ENCODE measurements around the gene SLC4A8. TPM values are rescaled to one million over a fixed set of nuclear protein-coding genes. Genes with fewer than 3 reads are reported as not detected.

The SLC4A8 gene
- total RNA-seq, 1 experiment from 2014 or later: 26.3 TPM

- WGBS (ENCODE audit: extremely low coverage, insufficient read length, low lambda C conversion rate): no CpG with 5 or more reads among the region's 11 CpGs
- Mint-ChIP-seq H3K4me3 (no peak overlapping the region), H3K4me1 (peaks cover 14 to 15% of the 10 kb centered on the region in 2 experiments), H3K36me3 (ENCODE audit: insufficient read depth in 1 of 3, low read depth in 3 of 3) (peaks cover 4 to 69% (median 55%) of the 10 kb centered on the region in 3 experiments), H3K27ac (peak overlapping the region in 1 of 3 experiments; percentile 42; a peak in 1 of 7 replicates), H3K27me3 (ENCODE audit: low read depth) (no peaks in the 10 kb centered on the region), H3K9me3 (no peaks in the 10 kb centered on the region)
- Histone ChIP-seq H4K91ac (ENCODE audit: insufficient read length, low read depth, low read length) (no peak overlapping the region), H3K79me1 (ENCODE audit: insufficient read depth, low read depth, low read length, poor library complexity, severe bottlenecking) (no peaks in the 10 kb centered on the region), H3K9me3 (ENCODE audit: control insufficient read depth, low read depth, low read length) (no peaks in the 10 kb centered on the region), H2AFZ (ENCODE audit: low read length) (no peak overlapping the region), H2BK5ac (ENCODE audit: insufficient read length, low read length) (no peak overlapping the region), H2BK120ac (ENCODE audit: low read depth, low read length, poor library complexity, severe bottlenecking) (no peak overlapping the region), H3K27ac (ENCODE audit: insufficient read length, low read depth, low read length) (no peak overlapping the region), H3K4ac (ENCODE audit: low read depth, low read length) (no peak overlapping the region), H3T11ph (ENCODE audit: low read length) (no peak overlapping the region), H3K23ac (ENCODE audit: insufficient read length, low read depth, low read length) (no peak overlapping the region), H3K56ac (ENCODE audit: insufficient read length, low read depth, low read length) (no peak overlapping the region), H4K5ac (ENCODE audit: insufficient read length, low read depth, low read length) (no peak overlapping the region), H3K4me2 (ENCODE audit: insufficient read depth, insufficient read length, low read length) (no peak overlapping the region), H4K20me1 (ENCODE audit: control insufficient read depth, insufficient read depth, insufficient read length) (no peaks in the 10 kb centered on the region), H4K8ac (replicated peaks; ENCODE audit: insufficient read length, low read depth, low read length) (no peak overlapping the region), H2BK15ac (ENCODE audit: low read depth, low read length) (no peak overlapping the region), H3K79me2 (ENCODE audit: insufficient read depth, low read length) (no peaks in the 10 kb centered on the region), H3K23me2 (ENCODE audit: insufficient read length, low read depth, low read length, poor library complexity, severe bottlenecking) (no peaks in the 10 kb centered on the region), H3K14ac (ENCODE audit: insufficient read depth, low read length) (no peak overlapping the region), H3K27me3 (ENCODE audit: insufficient read depth, low read length) (no peaks in the 10 kb centered on the region), H2AK5ac (ENCODE audit: insufficient read length, low read length) (no peak overlapping the region), H3K9ac (ENCODE audit: extremely low read depth, insufficient read length, low read length) (no peak overlapping the region), H3K18ac (ENCODE audit: insufficient read length, low read depth, low read length) (no peak overlapping the region), H3K4me1 (ENCODE audit: insufficient read depth, low read length) (peaks cover 4% of the 10 kb centered on the region), H2BK12ac (ENCODE audit: insufficient read length, low read depth, low read length) (no peak overlapping the region), H2BK20ac (ENCODE audit: low read depth, low read length, poor library complexity, severe bottlenecking) (no peak overlapping the region)
- DNase-seq: no peak
- TF ChIP-seq CTCF (conservative IDR thresholded peaks at IDR 0.05): peak; percentile 44; the same call in 2 of the 3 replicates
These were observed 47.3 kb upstream of the SLC4A8 start for GRCh38 chr12:51377099-51377984.

All from H9 (cell line).